ENCODE measurements around the gene AFG3L2.

The AFG3L2 gene

GRCh38 chr18:12291161-12291560 lies 85.9 kb downstream of the AFG3L2 start:
- no peak for DNase-seq (ENCODE audit: low read depth, low spot score)
- H3K27me3 ChIP-seq (ENCODE audit: control insufficient read depth, insufficient read depth, low read length): peaks cover 2% of the 10 kb centered on the region; the same call in 1 of the 2 replicates
- WGBS (ENCODE audit: insufficient coverage, insufficient read length): no CpG with 5 or more reads among the region's 6 CpGs
- H3K27ac ChIP-seq (ENCODE audit: low read length): no peak overlapping the region
- H3K9me3 ChIP-seq (ENCODE audit: control insufficient read depth, insufficient read depth, low read length): no peaks in the 10 kb centered on the region
- no peaks in the 10 kb centered on the region for H3K4me1 ChIP-seq (ENCODE audit: control insufficient read depth, insufficient read depth, low read length)
- no peak overlapping the region for H3K4me3 ChIP-seq (ENCODE audit: low read length)
- H3K36me3 ChIP-seq (ENCODE audit: control insufficient read depth, insufficient read depth, low read length): no peaks in the 10 kb centered on the region

GRCh38 chr18:12290086-12290485 lies 86.9 kb downstream of the AFG3L2 start:
- H3K9me3 ChIP-seq (ENCODE audit: control insufficient read depth, insufficient read depth, low read length): no peaks in the 10 kb centered on the region
- H3K4me3 ChIP-seq (ENCODE audit: low read length): no peak overlapping the region
- no CpG with 5 or more reads among the region's 2 CpGs for WGBS (ENCODE audit: insufficient coverage, insufficient read length)
- no peak for DNase-seq (ENCODE audit: low read depth, low spot score)
- no peaks in the 10 kb centered on the region for H3K36me3 ChIP-seq (ENCODE audit: control insufficient read depth, insufficient read depth, low read length)
- no peak overlapping the region for H3K27ac ChIP-seq (ENCODE audit: low read length)
- H3K4me1 ChIP-seq (ENCODE audit: control insufficient read depth, insufficient read depth, low read length): no peaks in the 10 kb centered on the region
- peaks cover 2% of the 10 kb centered on the region; the same call in 1 of the 2 replicates for H3K27me3 ChIP-seq (ENCODE audit: control insufficient read depth, insufficient read depth, low read length)

GRCh38 chr18:12288403-12288755 lies 88.6 kb downstream of the AFG3L2 start:
- Histone ChIP-seq H3K36me3 (ENCODE audit: control insufficient read depth, insufficient read depth, low read length) (no peaks in the 10 kb centered on the region), H3K4me1 (ENCODE audit: control insufficient read depth, insufficient read depth, low read length) (no peaks in the 10 kb centered on the region), H3K27ac (ENCODE audit: low read length) (no peak overlapping the region), H3K9me3 (ENCODE audit: control insufficient read depth, insufficient read depth, low read length) (no peaks in the 10 kb centered on the region), H3K27me3 (ENCODE audit: control insufficient read depth, insufficient read depth, low read length) (peaks cover 2% of the 10 kb centered on the region; the same call in 1 of the 2 replicates), H3K4me3 (ENCODE audit: low read length) (peak overlapping the region; percentile 43; the same call in 1 of the 2 replicates)
- DNase-seq (ENCODE audit: low read depth, low spot score): no peak
- no CpG with 5 or more reads among the region's 10 CpGs for WGBS (ENCODE audit: insufficient coverage, insufficient read length)

- WGBS (ENCODE audit: insufficient coverage, insufficient read length): no CpG with 5 or more reads among the region's 41 CpGs
- H3K9me3 ChIP-seq (ENCODE audit: control insufficient read depth, insufficient read depth, low read length): no peaks in the 10 kb centered on the region
- no peaks in the 10 kb centered on the region for H3K36me3 ChIP-seq (ENCODE audit: control insufficient read depth, insufficient read depth, low read length)
- H3K4me1 ChIP-seq (ENCODE audit: control insufficient read depth, insufficient read depth, low read length): no peaks in the 10 kb centered on the region
- no peak overlapping the region for H3K27ac ChIP-seq (ENCODE audit: low read length)
- peaks cover 2% of the 10 kb centered on the region; the same call in 1 of the 2 replicates for H3K27me3 ChIP-seq (ENCODE audit: control insufficient read depth, insufficient read depth, low read length)
- H3K4me3 ChIP-seq (ENCODE audit: low read length): peak overlapping the region; percentile 43; the same call in 1 of the 2 replicates
- DNase-seq (ENCODE audit: low read depth, low spot score): no peak
Observed at GRCh38 chr18:12287684-12288402, 89.2 kb downstream of the AFG3L2 start.

- no peaks in the 10 kb centered on the region for H3K36me3 ChIP-seq (ENCODE audit: control insufficient read depth, insufficient read depth, low read length)
- peaks cover 2% of the 10 kb centered on the region; the same call in 1 of the 2 replicates for H3K27me3 ChIP-seq (ENCODE audit: control insufficient read depth, insufficient read depth, low read length)
- no peak for DNase-seq (ENCODE audit: low read depth, low spot score)
- H3K27ac ChIP-seq (ENCODE audit: low read length): no peak overlapping the region
- WGBS (ENCODE audit: insufficient coverage, insufficient read length): no CpG with 5 or more reads among the region's 37 CpGs
- peak overlapping the region; percentile 43; the same call in 1 of the 2 replicates for H3K4me3 ChIP-seq (ENCODE audit: low read length)
- H3K9me3 ChIP-seq (ENCODE audit: control insufficient read depth, insufficient read depth, low read length): no peaks in the 10 kb centered on the region
- no peaks in the 10 kb centered on the region for H3K4me1 ChIP-seq (ENCODE audit: control insufficient read depth, insufficient read depth, low read length)
Observed at GRCh38 chr18:12287131-12287681, 89.8 kb downstream of the AFG3L2 start.

- no peaks in the 10 kb centered on the region for H3K36me3 ChIP-seq (ENCODE audit: control insufficient read depth, insufficient read depth, low read length)
- peaks cover 2% of the 10 kb centered on the region; the same call in 1 of the 2 replicates for H3K27me3 ChIP-seq (ENCODE audit: control insufficient read depth, insufficient read depth, low read length)
- no peak overlapping the region for H3K27ac ChIP-seq (ENCODE audit: low read length)
- H3K9me3 ChIP-seq (ENCODE audit: control insufficient read depth, insufficient read depth, low read length): no peaks in the 10 kb centered on the region
- peaks cover 5% of the 10 kb centered on the region for H3K4me1 ChIP-seq (ENCODE audit: control insufficient read depth, insufficient read depth, low read length)
- WGBS (ENCODE audit: insufficient coverage, insufficient read length): no CpG with 5 or more reads among the region's 1 CpG
- no peak overlapping the region for H3K4me3 ChIP-seq (ENCODE audit: low read length)
- no peak for DNase-seq (ENCODE audit: low read depth, low spot score)
Observed at GRCh38 chr18:12283666-12284065, 93.4 kb downstream of the AFG3L2 start.

GRCh38 chr18:12283256-12283655 lies 93.8 kb downstream of the AFG3L2 start:
- Histone ChIP-seq H3K4me1 (ENCODE audit: control insufficient read depth, insufficient read depth, low read length) (peaks cover 6% of the 10 kb centered on the region), H3K27me3 (ENCODE audit: control insufficient read depth, insufficient read depth, low read length) (peaks cover 2% of the 10 kb centered on the region; the same call in 1 of the 2 replicates), H3K9me3 (ENCODE audit: control insufficient read depth, insufficient read depth, low read length) (no peaks in the 10 kb centered on the region), H3K36me3 (ENCODE audit: control insufficient read depth, insufficient read depth, low read length) (no peaks in the 10 kb centered on the region), H3K27ac (ENCODE audit: low read length) (no peak overlapping the region), H3K4me3 (ENCODE audit: low read length) (no peak overlapping the region)
- no CpG with 5 or more reads among the region's 6 CpGs for WGBS (ENCODE audit: insufficient coverage, insufficient read length)
- no peak for DNase-seq (ENCODE audit: low read depth, low spot score)

GRCh38 chr18:12282442-12283039 lies 94.5 kb downstream of the AFG3L2 start:
- Histone ChIP-seq H3K4me3 (ENCODE audit: low read length) (no peak overlapping the region), H3K4me1 (ENCODE audit: control insufficient read depth, insufficient read depth, low read length) (peaks cover 6% of the 10 kb centered on the region), H3K9me3 (ENCODE audit: control insufficient read depth, insufficient read depth, low read length) (no peaks in the 10 kb centered on the region), H3K36me3 (ENCODE audit: control insufficient read depth, insufficient read depth, low read length) (no peaks in the 10 kb centered on the region), H3K27me3 (ENCODE audit: control insufficient read depth, insufficient read depth, low read length) (peaks cover 2% of the 10 kb centered on the region; the same call in 1 of the 2 replicates), H3K27ac (ENCODE audit: low read length) (no peak overlapping the region)
- no peak for DNase-seq (ENCODE audit: low read depth, low spot score)
- WGBS (ENCODE audit: insufficient coverage, insufficient read length): no CpG with 5 or more reads among the region's 9 CpGs

- no peak overlapping the region for H3K27ac ChIP-seq (ENCODE audit: low read length)
- no peaks in the 10 kb centered on the region for H3K36me3 ChIP-seq (ENCODE audit: control insufficient read depth, insufficient read depth, low read length)
- peaks cover 6% of the 10 kb centered on the region for H3K4me1 ChIP-seq (ENCODE audit: control insufficient read depth, insufficient read depth, low read length)
- no peaks in the 10 kb centered on the region for H3K9me3 ChIP-seq (ENCODE audit: control insufficient read depth, insufficient read depth, low read length)
- H3K4me3 ChIP-seq (ENCODE audit: low read length): no peak overlapping the region
- WGBS (ENCODE audit: insufficient coverage, insufficient read length): no CpG with 5 or more reads among the region's 1 CpG
- no peak for DNase-seq (ENCODE audit: low read depth, low spot score)
- H3K27me3 ChIP-seq (ENCODE audit: control insufficient read depth, insufficient read depth, low read length): peaks cover under 1% of the 10 kb centered on the region; the same call in 1 of the 2 replicates
Observed at GRCh38 chr18:12281861-12282260, 95.2 kb downstream of the AFG3L2 start.

- no peaks in the 10 kb centered on the region for H3K9me3 ChIP-seq (ENCODE audit: control insufficient read depth, insufficient read depth, low read length)
- H3K27ac ChIP-seq (ENCODE audit: low read length): no peak overlapping the region
- no CpG with 5 or more reads among the region's 16 CpGs for WGBS (ENCODE audit: insufficient coverage, insufficient read length)
- H3K4me1 ChIP-seq (ENCODE audit: control insufficient read depth, insufficient read depth, low read length): peaks cover 6% of the 10 kb centered on the region
- no peak for DNase-seq (ENCODE audit: low read depth, low spot score)
- H3K27me3 ChIP-seq (ENCODE audit: control insufficient read depth, insufficient read depth, low read length): no peaks in the 10 kb centered on the region
- H3K36me3 ChIP-seq (ENCODE audit: control insufficient read depth, insufficient read depth, low read length): no peaks in the 10 kb centered on the region
- H3K4me3 ChIP-seq (ENCODE audit: low read length): no peak overlapping the region
Observed at GRCh38 chr18:12279781-12280531, 97.1 kb downstream of the AFG3L2 start.
